PC-9 (cell line): ENCODE data around the gene LBX2. TPM values are rescaled to one million over a fixed set of nuclear protein-coding genes. Genes with fewer than 3 reads are reported as not detected.

Source experiments
- BruUV-seq: library from RNA; stranded (reverse); fragments of 400-500 nt; replicated peaks from 2 replicates; lab custom pipeline; 2021; lab: Mats Ljungman, UMichigan
- CTCF ChIA-PET: fragments of 300-600 bp; sonication (Branson Sonifier 250); formaldehyde crosslinking; loops from one replicate; lab custom pipeline; 2022; ENCODE audit warnings: antibody characterized with exemption; lab: Charles Lee
- POLR2A ChIA-PET: fragments of 300-600 bp; sonication (Branson Sonifier 250); formaldehyde crosslinking; loops from one replicate; lab custom pipeline; 2022; ENCODE audit warnings: antibody characterized with exemption; ENCODE audit not compliant: unreplicated experiment; lab: Charles Lee
- DNase-seq, 2 experiments: peaks; one replicate each; pipeline versions ENCODE4 v3.0.0 to v3.0.0-alpha.2; 2015 to 2022; ENCODE audit warnings: mixed read lengths in 1 of 2
- H2AFZ ChIP-seq: fragments of 200-600 bp; sonication (generic); 2 replicates; pipeline ENCODE4 v1.8.1; 2017; ENCODE audit warnings: antibody characterized with exemption
- H3F3A ChIP-seq: fragments of 200-600 bp; sonication (generic); 2 replicates; pipeline ENCODE4 v1.8.1; 2017; ENCODE audit warnings: antibody characterized with exemption, mild to moderate bottlenecking, low read depth; ENCODE audit not compliant: insufficient read depth
- H3K27ac ChIP-seq: fragments of 200-600 bp; sonication (generic); 2 replicates; pipeline ENCODE4 v1.6.1; 2016; ENCODE audit warnings: mixed run types
- H3K27me3 ChIP-seq: fragments of 200-600 bp; sonication (generic); 2 replicates; pipeline ENCODE4 v1.6.1; 2016; ENCODE audit warnings: low read depth, mixed run types; ENCODE audit not compliant: insufficient read depth
- H3K36me3 ChIP-seq: fragments of 200-600 bp; sonication (generic); 2 replicates; pipeline ENCODE4 v1.6.1; 2016; ENCODE audit warnings: low read depth, mixed run types
- H3K4me1 ChIP-seq: fragments of 200-600 bp; sonication (generic); replicated peaks from 2 replicates; pipeline ENCODE4 v1.6.1; 2016; ENCODE audit warnings: mixed run types; ENCODE audit not compliant: insufficient read depth
- H3K4me2 ChIP-seq: fragments of 200-600 bp; sonication (generic); 2 replicates; pipeline ENCODE4 v1.6.1; 2017; ENCODE audit warnings: mixed run types
- H3K4me3 ChIP-seq: fragments of 200-600 bp; sonication (generic); 2 replicates; pipeline ENCODE4 v1.6.1; 2016; ENCODE audit warnings: mixed run types
- H3K79me2 ChIP-seq: fragments of 200-600 bp; sonication (generic); 2 replicates; pipeline ENCODE4 v1.6.1; 2017; ENCODE audit warnings: low read depth, mixed run types
- H3K9me2 ChIP-seq: fragments of 200-600 bp; sonication (generic); 2 replicates; pipeline ENCODE4 v1.8.1; 2017; ENCODE audit warnings: mild to moderate bottlenecking; ENCODE audit not compliant: insufficient read depth
- H3K9me3 ChIP-seq: fragments of 200-600 bp; sonication (generic); 2 replicates; pipeline ENCODE4 v1.8.1; 2016; ENCODE audit warnings: low read depth; ENCODE audit not compliant: insufficient read depth
- H4K20me1 ChIP-seq: fragments of 200-600 bp; sonication (generic); 2 replicates; pipeline ENCODE4 v1.8.1; 2017; ENCODE audit not compliant: insufficient read depth
- EZH2 ChIP-seq: fragments of 200-600 bp; sonication (generic); IDR thresholded peaks from 2 replicates; pipeline ENCODE4 v1.8.0; 2017; ENCODE audit warnings: antibody characterized with exemption, low read depth
- intact Hi-C: fragments of 100-400 bp; cut with micrococcal nuclease; formaldehyde crosslinking; loops from one replicate; pipeline ENCODE4 v1.10.0; 2022; ENCODE audit not compliant: unreplicated experiment
- total RNA-seq: library from RNA; stranded (reverse); gene quantifications from 2 replicates; pipeline ENCODE4 v1.2.3, GENCODE V29; 2021
- TF ChIP-seq, protein P1 (sequence below): fragments of 200-600 bp; sonication (generic); conservative IDR thresholded peaks from 2 replicates; pipeline ENCODE4 v1.6.1; 2017; ENCODE audit warnings: mixed run types, antibody characterized with exemption, mild to moderate bottlenecking, moderate library complexity

Gene LBX2
- total RNA-seq, 1 experiment from 2014 or later = 0.76 TPM

GRCh38 chr2:74544634-74545033, 45.2 kb upstream of the LBX2 start:
- CTCF ChIA-PET = interaction anchor here (0.8 kb wide), 1 partner anchor 13 kb away, joined by 3 read pairs; no protein-coding TSS in a partner anchor
- Histone ChIP-seq H4K20me1 (no peaks in the 10 kb centered on the region), H3K4me1 (0 out of 2 replicates have a peak, but pooled peaks cover 1% of the 10 kb centered on the region), H3K4me3 (no peak overlapping the region), H3K27me3 (no peaks in the 10 kb centered on the region), H3K27ac (no peak overlapping the region), H3K9me2 (no peaks in the 10 kb centered on the region), H3K9me3 (no peaks in the 10 kb centered on the region), H3K4me2 (no peak overlapping the region), H3K36me3 (no peaks in the 10 kb centered on the region), H3F3A (peaks cover 23% of the 10 kb centered on the region; the same call in 1 of the 2 replicates), H2AFZ (no peak overlapping the region), H3K79me2 (0 out of 2 replicates have a peak, but pooled peaks cover 2% of the 10 kb centered on the region)
- POLR2A ChIA-PET = no interaction called here
- no TSS peak for BruUV-seq
- TF ChIP-seq, protein P1, sequence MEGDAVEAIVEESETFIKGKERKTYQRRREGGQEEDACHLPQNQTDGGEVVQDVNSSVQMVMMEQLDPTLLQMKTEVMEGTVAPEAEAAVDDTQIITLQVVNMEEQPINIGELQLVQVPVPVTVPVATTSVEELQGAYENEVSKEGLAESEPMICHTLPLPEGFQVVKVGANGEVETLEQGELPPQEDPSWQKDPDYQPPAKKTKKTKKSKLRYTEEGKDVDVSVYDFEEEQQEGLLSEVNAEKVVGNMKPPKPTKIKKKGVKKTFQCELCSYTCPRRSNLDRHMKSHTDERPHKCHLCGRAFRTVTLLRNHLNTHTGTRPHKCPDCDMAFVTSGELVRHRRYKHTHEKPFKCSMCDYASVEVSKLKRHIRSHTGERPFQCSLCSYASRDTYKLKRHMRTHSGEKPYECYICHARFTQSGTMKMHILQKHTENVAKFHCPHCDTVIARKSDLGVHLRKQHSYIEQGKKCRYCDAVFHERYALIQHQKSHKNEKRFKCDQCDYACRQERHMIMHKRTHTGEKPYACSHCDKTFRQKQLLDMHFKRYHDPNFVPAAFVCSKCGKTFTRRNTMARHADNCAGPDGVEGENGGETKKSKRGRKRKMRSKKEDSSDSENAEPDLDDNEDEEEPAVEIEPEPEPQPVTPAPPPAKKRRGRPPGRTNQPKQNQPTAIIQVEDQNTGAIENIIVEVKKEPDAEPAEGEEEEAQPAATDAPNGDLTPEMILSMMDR = peak; percentile 43; the same call in 1 of the 2 replicates
- TF ChIP-seq EZH2 = no peak
- intact Hi-C loops = loop anchor here (5.0 kb wide), 1 partner anchor 62 kb away; the partner anchor contains the start of genes CCDC142 and TTC31
- DNase-seq = no peak

- Histone ChIP-seq H4K20me1 (no peaks in the 10 kb centered on the region), H3K4me3 (no peak overlapping the region), H3K27ac (no peak overlapping the region), H3K9me2 (no peaks in the 10 kb centered on the region), H3K79me2 (no peaks in the 10 kb centered on the region), H3K4me2 (no peak overlapping the region), H3K4me1 (no peaks in the 10 kb centered on the region), H3F3A (peaks cover 9% of the 10 kb centered on the region; the same call in 1 of the 2 replicates), H2AFZ (no peak overlapping the region), H3K27me3 (no peaks in the 10 kb centered on the region), H3K9me3 (no peaks in the 10 kb centered on the region), H3K36me3 (no peaks in the 10 kb centered on the region)
- no peak for DNase-seq
- TF ChIP-seq EZH2 = no peak
- TF ChIP-seq, protein P1 = no peak
- BruUV-seq = no TSS peak
- ChIA-PET CTCF (interaction anchor here (0.7 kb wide), 1 partner anchor 209 kb away, joined by 3 read pairs; no protein-coding TSS in a partner anchor), POLR2A (no interaction called here)
- intact Hi-C loops = no loop called here
Observed at GRCh38 chr2:74542978-74543377, 43.6 kb upstream of the LBX2 start.

- no peaks in the 10 kb centered on the region for H3K79me2 ChIP-seq
- no peaks in the 10 kb centered on the region for H4K20me1 ChIP-seq
- H3K4me2 ChIP-seq = no peak overlapping the region
- no peaks in the 10 kb centered on the region for H3K9me3 ChIP-seq
- no peaks in the 10 kb centered on the region for H3K9me2 ChIP-seq
- H3K36me3 ChIP-seq = no peaks in the 10 kb centered on the region
- intact Hi-C loops = no loop called here
- ChIA-PET POLR2A (no interaction called here), CTCF (no interaction called here)
- H2AFZ ChIP-seq = no peak overlapping the region
- H3K4me3 ChIP-seq = no peak overlapping the region
- no TSS peak for BruUV-seq
- H3F3A ChIP-seq = 0 out of 2 replicates have a peak, but pooled peaks cover 5% of the 10 kb centered on the region
- no peak overlapping the region for H3K27ac ChIP-seq
- H3K4me1 ChIP-seq = no peaks in the 10 kb centered on the region
- TF ChIP-seq, protein P1 = no peak
- TF ChIP-seq EZH2 = no peak
- no peaks in the 10 kb centered on the region for H3K27me3 ChIP-seq
- no peak for DNase-seq
Observed at GRCh38 chr2:74540291-74540690, 40.9 kb upstream of the LBX2 start.
